Measurements from ENCODE around the gene XG. TPM values are rescaled to one million over a fixed set of nuclear protein-coding genes. Genes with fewer than 3 reads are reported as not detected.

The XG gene
- total and polyA plus RNA-seq, 7 experiments from 2014 or later = 0.22 to 0.71 TPM; not detected in 5

DNA sequence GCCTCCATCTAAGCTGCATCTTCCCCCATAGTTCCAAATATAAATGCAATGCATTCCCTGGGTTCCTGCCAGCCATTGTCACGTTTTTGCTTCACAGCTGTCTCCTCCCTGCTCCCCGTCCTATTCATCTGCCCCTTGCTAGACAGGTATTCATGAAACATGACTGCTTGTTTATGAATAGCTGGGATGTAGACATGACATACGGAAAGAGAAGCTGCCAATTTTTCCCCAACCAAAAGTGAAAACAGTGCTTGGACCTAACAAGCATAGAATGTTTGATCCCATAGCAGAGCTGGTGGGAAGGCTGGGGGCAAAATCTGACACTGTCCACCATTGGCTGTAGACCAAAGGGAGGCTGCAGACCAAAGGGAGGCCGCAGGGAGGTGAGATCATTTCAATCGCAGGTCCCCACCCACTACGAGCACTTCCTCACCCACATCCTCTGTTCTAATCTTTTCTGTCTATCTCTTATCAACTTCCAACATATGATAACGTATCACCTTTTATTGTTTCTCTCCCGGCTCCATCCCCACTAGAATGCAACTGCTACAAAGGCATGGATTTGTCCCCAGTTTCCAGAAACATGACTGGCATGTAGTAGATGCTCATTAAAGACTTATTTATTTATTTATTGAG, 68.4 kb downstream of the XG start:
- H3K4me1 Mint-ChIP-seq = peaks cover 0 to 9% (median 6%) of the 10 kb centered on the region in 7 donors
- no peak for DNase-seq
- Histone ChIP-seq H3K27ac (ENCODE audit: low read depth, low read length) (no peak overlapping the region), H3K9me3 (ENCODE audit: control insufficient read depth in 2 of 3, low read length in 3 of 3) (no peaks in the 10 kb centered on the region), H3K4me1 (ENCODE audit: control insufficient read depth in 2 of 2, insufficient read depth in 2 of 2, low read length in 2 of 2) (no peaks in the 10 kb centered on the region), H3K27me3 (ENCODE audit: control insufficient read depth in 2 of 2, insufficient read depth in 2 of 2, low read length in 2 of 2) (no peaks in the 10 kb centered on the region), H3K4me3 (ENCODE audit: low read length) (no peak overlapping the region), H3K36me3 (ENCODE audit: control insufficient read depth in 2 of 3, insufficient read depth in 3 of 3, low read length in 3 of 3) (no peaks in the 10 kb centered on the region)
- no peak for ATAC-seq
- intact Hi-C loops (cut with micrococcal nuclease) = no loop called here
- H3K27ac Mint-ChIP-seq = no peak overlapping the region
- H3K9me3 Mint-ChIP-seq = peaks cover 0 to 1% (median 0%) of the 10 kb centered on the region in 11 donors
- peak overlapping the region in 1 of 10 donors; percentile 50 for H3K4me3 Mint-ChIP-seq
- POLR2A ChIA-PET = no interaction called here
- no peaks in the 10 kb centered on the region for H3K36me3 Mint-ChIP-seq
- CTCF ChIA-PET = no interaction called here
- peaks cover 0 to 6% (median 0%) of the 10 kb centered on the region in 5 donors for H3K27me3 Mint-ChIP-seq

DNA sequence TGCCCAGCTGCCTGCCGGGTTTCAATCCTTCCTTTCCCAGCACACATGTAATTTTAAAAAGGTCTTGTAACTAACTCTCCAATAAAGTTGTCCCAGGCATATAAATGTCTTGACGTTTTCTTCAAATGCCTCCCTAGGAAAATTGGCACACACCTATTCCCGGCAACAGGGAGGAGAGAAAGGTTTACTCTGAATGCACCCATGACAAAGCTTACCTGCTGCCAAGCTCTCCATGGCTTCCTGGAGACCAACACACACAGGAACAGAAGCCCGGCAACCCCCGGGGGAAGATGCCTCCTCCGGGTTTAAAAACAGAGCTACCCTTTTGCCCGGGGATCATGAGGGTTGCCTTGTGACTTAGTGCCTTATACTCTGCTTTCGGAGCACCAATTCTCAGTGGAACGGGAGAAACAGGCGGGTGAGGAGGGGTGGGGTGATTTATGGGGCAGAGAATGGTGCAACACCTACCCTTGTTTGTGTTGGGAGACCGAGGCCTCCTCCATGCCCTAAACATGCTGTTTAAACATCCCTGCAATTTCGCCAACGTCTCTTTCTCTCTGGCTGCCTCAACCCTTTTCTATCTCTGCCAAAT, 72.1 kb downstream of the XG start:
- H3K4me3 Mint-ChIP-seq = no peak overlapping the region
- no peak overlapping the region for H3K27ac ChIP-seq (ENCODE audit: low read depth, low read length)
- POLR2A ChIA-PET = no interaction called here

DNA sequence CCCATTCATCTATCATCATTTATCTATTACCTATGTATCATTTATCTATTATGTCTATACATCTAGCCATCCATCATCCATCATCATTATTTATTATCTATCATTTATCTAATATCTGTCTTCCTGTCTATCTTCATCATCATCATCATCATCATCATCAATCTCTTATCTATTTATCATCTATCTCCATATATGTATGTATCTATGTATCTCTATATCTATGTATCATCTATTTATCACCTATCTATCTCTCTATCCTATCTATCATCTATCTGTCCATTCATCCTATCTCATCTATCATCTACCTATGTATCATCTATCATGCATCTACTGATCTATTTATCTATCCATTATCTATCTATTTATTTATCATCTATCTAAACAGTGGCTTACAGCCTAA, 73.0 kb downstream of the XG start:
- intact Hi-C loops (cut with micrococcal nuclease) = no loop called here
- no peak overlapping the region for H3K27ac ChIP-seq (ENCODE audit: low read depth, low read length)

More for the DNA sequence above, 72.1 kb downstream of the XG start:
- Histone ChIP-seq H3K27me3 (ENCODE audit: control insufficient read depth in 2 of 2, insufficient read depth in 2 of 2, low read length in 2 of 2) (no peaks in the 10 kb centered on the region), H3K36me3 (ENCODE audit: control insufficient read depth in 2 of 3, insufficient read depth in 3 of 3, low read length in 3 of 3) (no peaks in the 10 kb centered on the region), H3K4me1 (ENCODE audit: control insufficient read depth in 2 of 2, insufficient read depth in 2 of 2, low read length in 2 of 2) (no peaks in the 10 kb centered on the region), H3K4me3 (ENCODE audit: low read length) (no peak overlapping the region), H3K9me3 (ENCODE audit: control insufficient read depth in 2 of 3, low read length in 3 of 3) (no peaks in the 10 kb centered on the region)
- Mint-ChIP-seq H3K27me3 (peaks cover 0 to 6% (median 0%) of the 10 kb centered on the region in 5 donors), H3K9me3 (peaks cover 0 to 1% (median 0%) of the 10 kb centered on the region in 11 donors), H3K4me1 (peaks cover 0 to 9% (median 6%) of the 10 kb centered on the region in 7 donors), H3K36me3 (no peaks in the 10 kb centered on the region), H3K27ac (no peak overlapping the region)
- intact Hi-C loops (cut with micrococcal nuclease) = no loop called here
- ATAC-seq (no peak), DNase-seq (no peak)
- CTCF ChIA-PET = no interaction called here

DNA sequence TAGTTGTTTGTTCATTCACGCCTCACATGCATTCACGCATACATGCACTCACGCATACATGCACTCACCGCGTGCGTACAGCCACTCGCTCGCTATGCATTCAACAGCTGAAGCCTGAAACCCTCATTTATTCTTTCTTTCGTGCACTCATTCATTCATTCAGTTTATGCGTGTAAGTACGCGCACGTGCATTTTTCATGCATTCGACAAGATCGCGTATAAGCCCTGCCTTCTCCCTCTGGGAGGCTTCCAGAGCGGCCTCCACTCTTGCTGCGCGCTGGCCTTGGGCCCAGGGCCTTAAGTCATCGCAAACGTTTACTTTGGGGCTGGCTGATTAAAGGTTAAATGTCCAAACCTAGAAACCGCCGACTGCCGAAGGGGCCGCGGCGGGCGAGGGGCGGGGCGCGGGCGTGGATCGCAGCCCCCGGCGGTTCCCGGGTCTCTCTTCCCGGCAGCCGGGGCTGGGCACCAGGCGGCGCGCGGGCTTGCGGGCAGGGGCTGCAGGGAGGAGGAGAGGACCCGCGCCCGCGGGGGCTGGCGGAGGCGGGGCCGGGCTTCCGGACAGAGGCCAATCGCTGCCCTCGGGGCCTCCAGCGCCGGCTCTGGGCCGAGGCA, 76.6 kb downstream of the XG start, which contains the start of gene GYG2:
TSS of gene GYG2 (plus strand) at position 587 of the 615 bp plus-strand sequence. CDS start 1,259 bp downstream, outside the sequence.
- Histone ChIP-seq H3K27ac (ENCODE audit: low read depth, low read length) (no peak within 1 kb of the TSS), H3K27me3 (ENCODE audit: control insufficient read depth in 2 of 2, insufficient read depth in 2 of 2, low read length in 2 of 2) (no peaks in the 10 kb centered on the region), H3K4me1 (ENCODE audit: control insufficient read depth in 2 of 2, insufficient read depth in 2 of 2, low read length in 2 of 2) (no peaks in the 10 kb centered on the region), H3K9me3 (ENCODE audit: control insufficient read depth in 2 of 3, low read length in 3 of 3) (no peaks in the 10 kb centered on the region), H3K4me3 (ENCODE audit: low read length) (no peak within 1 kb of the TSS), H3K36me3 (ENCODE audit: control insufficient read depth in 2 of 3, insufficient read depth in 3 of 3, low read length in 3 of 3) (no peaks in the 10 kb centered on the region)
- Mint-ChIP-seq H3K4me3 (peak within 1 kb of the TSS in 2 of 10 donors; percentile 6), H3K36me3 (no peaks in the 10 kb centered on the region), H3K4me1 (peaks cover 0 to 2% (median 0%) of the 10 kb centered on the region in 7 donors), H3K27ac (no peak within 1 kb of the TSS), H3K27me3 (peaks cover 8 to 14% (median 11%) of the 10 kb centered on the region in 5 donors), H3K9me3 (peaks cover 0 to 3% (median 0%) of the 10 kb centered on the region in 11 donors)
- POLR2A ChIA-PET = no interaction called here
- CTCF ChIA-PET = no interaction called here
- DNase-seq (no peak), ATAC-seq (no peak)
- intact Hi-C loops (cut with micrococcal nuclease) = no loop called here

More for the DNA sequence above, 73.0 kb downstream of the XG start:
- Histone ChIP-seq H3K4me3 (ENCODE audit: low read length) (no peak overlapping the region), H3K36me3 (ENCODE audit: control insufficient read depth in 2 of 3, insufficient read depth in 3 of 3, low read length in 3 of 3) (no peaks in the 10 kb centered on the region), H3K27me3 (ENCODE audit: control insufficient read depth in 2 of 2, insufficient read depth in 2 of 2, low read length in 2 of 2) (no peaks in the 10 kb centered on the region), H3K9me3 (ENCODE audit: control insufficient read depth in 2 of 3, low read length in 3 of 3) (no peaks in the 10 kb centered on the region), H3K4me1 (ENCODE audit: control insufficient read depth in 2 of 2, insufficient read depth in 2 of 2, low read length in 2 of 2) (no peaks in the 10 kb centered on the region)
- peaks cover 0 to 1% (median 0%) of the 10 kb centered on the region in 11 donors for H3K9me3 Mint-ChIP-seq
- no peak overlapping the region for H3K4me3 Mint-ChIP-seq
- no peaks in the 10 kb centered on the region for H3K36me3 Mint-ChIP-seq
- peaks cover 0 to 3% (median 0%) of the 10 kb centered on the region in 5 donors for H3K27me3 Mint-ChIP-seq
- ChIA-PET CTCF (no interaction called here), POLR2A (no interaction called here)
- ATAC-seq (no peak), DNase-seq (no peak)
- H3K4me1 Mint-ChIP-seq = peaks cover 0 to 9% (median 6%) of the 10 kb centered on the region in 7 donors
- H3K27ac Mint-ChIP-seq = no peak overlapping the region

DNA sequence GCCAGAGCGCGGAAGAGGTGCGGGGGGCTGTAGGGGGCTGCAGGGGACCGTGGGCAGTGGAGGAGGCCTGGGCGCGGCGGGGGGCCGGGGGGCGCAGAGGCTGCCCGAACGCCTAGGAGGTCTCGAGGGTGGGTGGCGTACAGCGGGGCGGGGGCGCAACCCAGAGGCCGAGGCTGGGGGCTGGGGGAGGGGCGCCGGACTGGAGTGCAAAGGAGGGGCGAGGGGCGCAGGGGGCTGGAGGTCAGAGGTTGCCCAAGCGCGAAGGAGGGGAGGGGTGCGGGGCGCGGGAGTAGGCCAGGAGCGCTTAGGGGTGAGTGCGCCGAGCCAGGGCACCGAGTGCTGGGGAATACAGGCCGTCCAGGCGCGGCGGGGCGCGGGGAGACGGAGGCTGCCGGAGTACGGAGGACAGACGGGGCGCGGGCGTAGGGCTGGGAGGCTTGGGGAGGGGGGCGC, 77.1 kb downstream of the XG start:
- Mint-ChIP-seq H3K4me3 (peak overlapping the region in 2 of 10 donors; percentile 6), H3K4me1 (peaks cover 0 to 2% (median 0%) of the 10 kb centered on the region in 7 donors), H3K27ac (no peak overlapping the region), H3K36me3 (no peaks in the 10 kb centered on the region), H3K9me3 (peaks cover 0 to 3% (median 0%) of the 10 kb centered on the region in 11 donors), H3K27me3 (peaks cover 8 to 17% (median 14%) of the 10 kb centered on the region in 5 donors)
- Histone ChIP-seq H3K27ac (ENCODE audit: low read depth, low read length) (no peak overlapping the region), H3K4me3 (ENCODE audit: low read length) (no peak overlapping the region), H3K36me3 (ENCODE audit: control insufficient read depth in 2 of 3, insufficient read depth in 3 of 3, low read length in 3 of 3) (no peaks in the 10 kb centered on the region), H3K4me1 (ENCODE audit: control insufficient read depth in 2 of 2, insufficient read depth in 2 of 2, low read length in 2 of 2) (no peaks in the 10 kb centered on the region), H3K27me3 (ENCODE audit: control insufficient read depth in 2 of 2, insufficient read depth in 2 of 2, low read length in 2 of 2) (no peaks in the 10 kb centered on the region), H3K9me3 (ENCODE audit: control insufficient read depth in 2 of 3, low read length in 3 of 3) (no peaks in the 10 kb centered on the region)
- intact Hi-C loops (cut with micrococcal nuclease) = no loop called here
- ChIA-PET POLR2A (no interaction called here), CTCF (no interaction called here)
- no peak for DNase-seq
- no peak for ATAC-seq

DNA sequence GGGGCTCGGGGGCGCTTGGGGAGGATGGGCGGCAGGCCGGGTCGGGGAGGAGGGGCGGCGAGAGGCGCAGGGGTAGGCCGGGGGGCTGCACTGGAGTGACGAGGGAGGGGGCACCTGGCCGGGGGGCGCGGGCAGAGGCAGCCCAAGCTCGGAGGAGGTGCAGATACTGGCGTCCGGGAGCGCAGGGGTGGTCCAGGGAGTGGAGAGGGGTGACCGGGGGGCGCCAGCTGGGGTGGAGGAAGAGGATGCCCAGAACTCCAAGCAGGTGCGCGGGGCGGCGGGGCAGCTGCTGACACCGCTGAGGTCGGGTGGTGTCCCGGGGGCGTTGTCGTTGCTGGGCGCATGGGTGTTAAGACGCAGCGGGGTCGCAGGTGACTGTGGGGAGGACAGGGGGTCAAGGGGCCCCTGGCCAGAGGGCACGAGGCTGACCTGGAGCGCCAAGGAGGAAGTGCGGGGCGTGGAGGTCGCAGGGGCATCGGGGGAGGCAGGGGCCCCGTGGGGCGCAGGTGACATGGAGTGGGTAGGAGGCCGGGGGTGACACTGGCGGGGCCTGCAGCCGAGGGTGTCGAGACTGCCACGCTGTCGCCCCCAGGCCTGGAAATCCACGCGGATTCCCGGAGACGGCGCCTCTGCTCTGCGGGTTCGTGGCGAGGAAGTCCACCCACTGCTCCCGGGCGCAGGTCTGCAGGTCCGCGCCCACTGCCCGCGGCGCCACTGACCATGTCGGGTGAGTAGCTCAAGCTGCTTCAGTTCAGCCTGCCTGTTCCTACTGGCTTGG, 77.8 kb downstream of the XG start:
- H3K27me3 Mint-ChIP-seq = peaks cover 8 to 20% (median 11%) of the 10 kb centered on the region in 5 donors
- H3K36me3 Mint-ChIP-seq = no peaks in the 10 kb centered on the region
- ChIA-PET POLR2A (no interaction called here), CTCF (no interaction called here)
- peak overlapping the region in 2 of 10 donors; percentile 11 to 19 for H3K4me3 Mint-ChIP-seq
- Histone ChIP-seq H3K4me3 (ENCODE audit: low read length) (no peak overlapping the region), H3K36me3 (ENCODE audit: control insufficient read depth in 2 of 3, insufficient read depth in 3 of 3, low read length in 3 of 3) (no peaks in the 10 kb centered on the region), H3K4me1 (ENCODE audit: control insufficient read depth in 2 of 2, insufficient read depth in 2 of 2, low read length in 2 of 2) (no peaks in the 10 kb centered on the region), H3K27me3 (ENCODE audit: control insufficient read depth in 2 of 2, insufficient read depth in 2 of 2, low read length in 2 of 2) (no peaks in the 10 kb centered on the region), H3K9me3 (ENCODE audit: control insufficient read depth in 2 of 3, low read length in 3 of 3) (no peaks in the 10 kb centered on the region), H3K27ac (ENCODE audit: low read depth, low read length) (no peak overlapping the region)
- H3K27ac Mint-ChIP-seq = no peak overlapping the region
- H3K9me3 Mint-ChIP-seq = peaks cover 0 to 3% (median 0%) of the 10 kb centered on the region in 11 donors
- no peak for DNase-seq
- ATAC-seq = no peak
- intact Hi-C loops (cut with micrococcal nuclease) = no loop called here
- H3K4me1 Mint-ChIP-seq = peaks cover 0 to 2% (median 0%) of the 10 kb centered on the region in 7 donors

Measured in naive thymus-derived CD4-positive, alpha-beta T cell (primary cell).